OCI-LY7 (cell line): ENCODE results near the gene GPR3.

Experiments
- CTCF ChIP-seq: fragments of 200-600 bp; sonication (generic); conservative IDR thresholded peaks from 2 replicates; pipeline ENCODE4 v1.5.1; 2014; ENCODE audit warnings: mild to moderate bottlenecking, antibody characterized with exemption, low read length, moderate library complexity, mixed read lengths
- EZH2phosphoT487 ChIP-seq: fragments of 200-600 bp; sonication (generic); IDR thresholded peaks from 2 replicates; pipeline ENCODE4 v1.6.1; 2018; ENCODE audit warnings: low read depth, borderline replicate concordance, mild to moderate bottlenecking, mixed run types, antibody characterized with exemption, low read length, moderate library complexity, mixed read lengths

DNA sequence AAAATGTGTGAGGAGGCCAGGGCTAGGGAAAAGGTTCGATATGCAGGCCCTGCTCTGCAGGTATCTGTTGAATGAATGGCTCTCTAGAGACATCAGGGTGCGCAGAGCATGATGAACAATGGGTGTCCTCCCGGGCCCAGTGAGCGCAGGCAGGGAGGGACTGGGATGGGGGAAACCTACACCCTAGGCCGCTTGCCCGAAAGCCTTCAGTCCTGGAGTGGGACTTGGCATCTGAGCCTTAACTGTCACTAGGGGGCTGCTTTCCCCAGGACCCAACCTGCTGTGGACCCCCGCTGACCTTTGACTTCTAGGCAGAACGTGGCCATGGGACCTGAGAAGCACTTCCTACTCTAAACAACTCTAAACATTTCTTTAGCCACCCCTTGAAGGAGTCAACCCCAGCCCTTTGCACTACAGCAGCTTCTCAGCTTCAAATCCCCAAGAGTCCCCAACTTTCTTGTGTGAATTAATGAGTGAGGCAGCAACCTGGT lies 25.2 kb upstream of the GPR3 start:
- TF ChIP-seq CTCF (no peak), EZH2phosphoT487 (no peak)
